GOT3 (cell line): ENCODE measurements around the gene HLA-DMA.

Experiments used
- DNase-seq: peaks from one replicate; lab custom pipeline; 2025; ENCODE audit warnings: mixed read lengths; lab: John Stamatoyannopoulos, UW

The HLA-DMA gene

DNA sequence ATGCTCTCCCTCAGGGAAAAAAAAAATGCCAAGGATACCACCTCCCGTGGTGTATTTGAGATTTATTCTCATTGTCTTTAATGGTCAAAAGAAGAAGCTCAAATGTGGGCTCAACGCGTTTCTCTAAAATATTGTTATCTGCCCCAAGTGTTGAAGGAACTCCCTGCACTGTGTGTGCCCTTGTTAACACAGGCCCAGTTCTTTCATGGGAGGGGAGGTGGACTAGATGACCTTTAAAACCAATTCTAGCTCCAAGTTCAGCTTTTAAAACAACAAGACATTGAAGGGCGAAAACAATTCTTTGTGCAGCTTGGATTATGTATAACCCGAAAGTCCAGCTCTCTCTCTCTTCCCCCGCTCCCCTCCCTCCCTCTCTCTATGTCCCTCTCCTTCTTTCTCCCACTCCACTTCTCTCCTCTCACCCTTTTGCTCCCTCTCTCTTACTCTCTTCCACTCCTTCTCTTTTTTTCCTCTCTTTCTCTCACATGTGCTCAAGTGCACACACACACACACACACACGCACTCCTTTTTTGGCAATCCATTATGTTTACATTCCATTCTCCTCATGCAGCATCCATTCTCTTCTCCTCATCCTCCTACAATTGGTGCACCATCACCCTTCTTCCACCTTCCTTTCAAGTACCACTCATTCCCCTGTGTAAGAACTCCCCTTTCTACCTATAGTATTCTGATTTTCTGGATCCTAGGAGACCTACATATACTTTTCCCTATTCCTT, 20.6 kb downstream of the HLA-DMA start:
- no peak for DNase-seq

DNA sequence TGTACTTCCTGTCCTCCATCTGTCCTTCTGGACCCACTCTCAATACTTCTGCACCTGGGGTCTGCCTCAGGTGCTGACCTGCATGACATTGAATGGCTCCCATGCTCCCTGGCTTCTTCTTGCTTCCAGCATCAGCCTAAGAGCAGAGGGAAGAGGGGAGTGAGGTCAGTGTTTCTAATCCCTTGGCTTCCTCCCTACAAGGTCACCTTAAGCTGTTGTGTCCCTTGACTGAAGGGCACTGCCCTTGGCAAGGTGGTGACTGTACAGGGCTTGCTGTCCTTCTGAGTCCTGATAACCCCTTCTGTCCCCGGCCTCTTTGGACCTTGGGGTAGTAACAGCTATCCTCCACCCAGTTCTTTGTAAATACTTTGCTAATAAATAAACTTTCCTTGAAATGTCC, 21.7 kb downstream of the HLA-DMA start:
- no peak for DNase-seq

DNA sequence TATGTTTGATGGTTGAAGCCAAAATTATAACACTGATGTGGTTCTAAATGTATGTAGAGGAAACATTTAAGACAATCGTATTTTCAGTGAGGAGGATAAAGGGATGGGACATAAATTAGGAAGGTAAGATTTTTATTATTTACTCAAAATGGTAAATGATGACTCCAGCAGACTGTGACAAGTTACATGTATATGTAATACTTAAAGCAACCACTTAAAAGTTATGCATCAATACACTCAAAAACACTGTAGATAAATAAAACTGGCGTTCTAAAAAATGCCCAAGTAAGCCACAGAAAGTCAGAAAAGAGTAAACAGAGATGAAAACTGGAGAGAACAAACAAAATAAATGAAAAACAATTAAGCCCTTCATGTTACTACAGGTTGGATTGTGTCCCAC, 30.8 kb downstream of the HLA-DMA start:
- no peak for DNase-seq

DNA sequence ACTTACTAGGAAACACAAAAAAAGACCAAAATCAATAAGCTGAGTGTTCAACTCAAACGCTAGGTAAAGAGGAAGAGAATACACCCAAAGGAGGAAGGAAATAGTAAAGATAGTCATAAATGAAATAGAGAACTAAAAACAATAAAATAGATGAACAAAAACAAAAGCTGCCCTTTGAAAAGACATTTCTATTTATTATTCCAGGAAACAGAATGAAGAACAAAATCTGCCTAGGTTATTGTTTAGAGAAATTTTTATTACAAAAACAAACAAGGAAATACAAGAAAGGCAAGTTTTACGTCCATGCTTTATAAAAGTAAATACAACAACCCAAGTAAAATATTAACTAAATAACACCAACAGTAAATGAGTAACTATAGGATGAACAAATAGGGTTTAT, 32.2 kb downstream of the HLA-DMA start:
- DNase-seq = no peak

DNA sequence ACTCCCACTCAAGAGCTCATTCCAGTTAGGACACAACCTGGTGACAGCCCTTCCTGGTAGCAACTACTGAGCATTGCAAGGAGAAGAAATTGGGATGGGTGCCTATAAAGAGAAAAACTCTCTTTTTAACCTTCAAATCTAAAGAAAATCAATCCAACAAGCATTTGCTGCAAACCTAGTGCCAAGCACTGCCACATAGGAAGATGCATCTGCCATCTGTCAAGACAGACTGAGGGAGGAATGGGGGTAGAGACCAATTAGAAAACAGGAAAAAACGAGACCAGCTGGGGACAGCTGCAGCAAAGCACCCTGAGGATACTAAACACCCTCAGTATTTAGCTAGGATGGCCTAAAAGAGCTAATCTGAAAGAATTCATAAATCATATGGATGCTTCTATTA, 39.9 kb downstream of the HLA-DMA start:
- no peak for DNase-seq

DNA sequence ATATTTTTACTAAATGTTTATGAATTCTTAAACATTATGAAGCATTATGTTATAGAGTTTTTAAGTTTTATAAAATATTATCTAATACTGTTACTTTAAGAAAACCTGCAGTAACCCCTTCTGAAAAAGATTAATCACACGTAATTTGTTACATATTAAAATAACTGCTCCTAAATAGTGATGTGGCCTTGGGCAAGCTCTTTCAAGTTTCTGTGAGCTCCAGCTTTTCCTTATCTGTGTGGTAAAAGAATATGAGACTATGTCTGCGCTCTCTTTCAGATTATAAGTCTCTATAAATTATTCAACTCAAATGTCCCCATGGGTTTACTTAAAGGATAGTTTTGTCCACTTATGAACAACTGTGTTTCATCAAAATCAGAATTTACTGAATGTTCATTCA, 44.0 kb downstream of the HLA-DMA start:
- no peak for DNase-seq

DNA sequence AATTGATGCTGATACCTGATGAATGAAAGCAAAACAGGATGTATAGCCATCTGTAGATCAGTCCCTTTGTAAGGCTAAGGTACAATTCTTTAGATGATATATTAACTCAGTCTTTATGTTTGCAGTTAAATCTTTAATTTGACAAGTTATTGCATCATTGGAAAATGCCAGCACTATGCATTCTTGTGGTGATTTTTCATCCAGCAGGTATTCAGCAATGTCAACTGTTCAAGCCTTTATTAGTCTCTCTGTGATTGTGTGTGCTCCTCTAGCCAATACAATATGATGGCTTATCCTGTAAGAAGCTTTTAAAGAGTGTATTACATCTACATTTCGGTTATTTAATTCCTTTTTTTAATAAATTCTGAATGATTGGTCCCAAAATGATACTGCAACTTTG, 46.4 kb downstream of the HLA-DMA start:
- no peak for DNase-seq

DNA sequence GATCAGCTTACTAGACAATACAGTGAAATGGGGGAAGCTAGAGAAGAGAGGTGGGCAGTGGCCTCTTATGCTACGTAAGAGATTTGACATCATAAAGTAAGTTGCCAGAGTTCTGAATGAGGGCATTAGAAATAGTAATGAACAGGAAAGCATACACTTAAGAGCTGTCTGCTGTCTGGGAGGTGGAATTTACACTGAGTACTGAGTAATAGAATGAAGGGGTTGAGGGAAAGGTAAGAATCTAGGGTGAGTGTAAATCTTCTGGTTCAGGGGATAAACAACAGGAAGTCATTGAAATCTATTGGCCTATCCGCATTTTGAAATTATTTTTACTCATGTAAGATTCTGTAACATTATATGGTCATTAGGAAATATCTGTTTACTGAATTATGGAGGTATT, 47.8 kb downstream of the HLA-DMA start:
- DNase-seq = no peak

DNA sequence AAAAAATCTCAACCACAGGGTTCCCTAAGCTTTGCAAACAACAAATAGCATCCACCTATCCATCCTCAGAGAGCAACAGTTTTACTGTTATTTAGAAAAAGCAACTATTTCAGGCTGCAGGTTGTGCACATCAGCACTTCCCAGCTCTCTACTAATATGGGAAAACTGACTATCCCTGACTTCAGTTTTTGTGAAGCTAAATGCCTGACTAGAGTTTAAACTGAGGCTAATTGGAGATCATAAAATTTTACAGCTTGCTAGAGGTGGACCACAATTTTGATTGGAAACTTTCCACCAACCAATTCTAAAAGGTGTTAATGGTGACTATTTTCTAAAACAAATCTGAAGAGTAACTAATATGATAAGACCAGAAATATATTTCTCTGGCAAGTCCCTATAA, 48.9 kb downstream of the HLA-DMA start:
- no peak for DNase-seq
